Endothelial cell of umbilical vein (primary cell): Measurements from ENCODE around the gene RPL39L. TPM values are rescaled to one million over a fixed set of nuclear protein-coding genes. Genes with fewer than 3 reads are reported as not detected.

Experiments
- BruUV-seq: library from RNA; stranded (reverse); fragments of 400-500 nt; replicated peaks from 2 replicates; lab custom pipeline; 2021; lab: Mats Ljungman, UMichigan
- CTCF ChIA-PET: fragments of 300-600, 350-600 bp; sonication (Branson Sonifier 250); formaldehyde crosslinking; loops from one replicate; lab custom pipeline; 2021; ENCODE audit warnings: antibody characterized with exemption, inconsistent platforms; lab: Charles Lee
- POLR2A ChIA-PET: fragments of 300-600, 350-600 bp; sonication (Branson Sonifier 250); formaldehyde crosslinking; loops from one replicate; lab custom pipeline; 2021; ENCODE audit warnings: antibody characterized with exemption, inconsistent platforms; lab: Charles Lee
- DNase-seq: peaks from one replicate; pipeline ENCODE4 v3.0.0-alpha.2; 2011; ENCODE audit warnings: low read depth, low spot score
- FAIRE-seq: peaks from 2 replicates; lab custom pipeline; 2011; peaks lifted over from hg19 to GRCh38; lab: Jason Lieb, UNC
- H2AFZ ChIP-seq: 2 replicates; pipeline ENCODE4 v1.6.0; 2012; ENCODE audit warnings: low read depth, low read length, control low read depth, inconsistent platforms
- H3K27ac ChIP-seq: 2 replicates; pipeline ENCODE4 v1.5.1; 2011; ENCODE audit warnings: low read depth, mild to moderate bottlenecking, control low read depth, low read length, moderate library complexity; ENCODE audit not compliant: insufficient read depth
- H3K27me3 ChIP-seq, 2 experiments: 2 replicates each; pipeline versions ENCODE4 v1.6.0 to v1.6.1; 2011; ENCODE audit warnings: low read length in 2 of 2, mixed read lengths in 1 of 2; ENCODE audit not compliant: control insufficient read depth in 2 of 2, insufficient read depth in 2 of 2
- H3K36me3 ChIP-seq, 2 experiments: 2 replicates in 1 of 2; 3 replicates in 1 of 2; pipeline ENCODE4 v1.5.1; 2011; ENCODE audit warnings: low read length in 2 of 2, mild to moderate bottlenecking in 1 of 2, moderate library complexity in 1 of 2; ENCODE audit not compliant: control insufficient read depth in 2 of 2, insufficient read depth in 2 of 2; ENCODE audit errors: extremely low read depth in 1 of 2
- H3K4me1 ChIP-seq: 3 replicates; pipeline ENCODE4 v1.5.1; 2011; ENCODE audit warnings: mild to moderate bottlenecking, low read length; ENCODE audit not compliant: control insufficient read depth, insufficient read depth; ENCODE audit errors: extremely low read depth
- H3K4me2 ChIP-seq: 2 replicates; pipeline ENCODE4 v1.6.1; 2011; ENCODE audit warnings: low read length, control low read depth, mixed read lengths; ENCODE audit not compliant: insufficient read depth
- H3K4me3 ChIP-seq, 3 experiments: fragments of 200-600 bp in 1 of 3; sonication (generic), shearing (Covaris generic) in 1 of 3; replicated peaks in 1 of 3; 2 replicates each; pipeline ENCODE4 v1.5.1; 2011 to 2016; ENCODE audit warnings: control low read depth in 3 of 3, low read length in 3 of 3, mild to moderate bottlenecking in 2 of 3, inconsistent platforms in 1 of 3, low read depth in 1 of 3, moderate library complexity in 1 of 3; ENCODE audit not compliant: insufficient read depth in 1 of 3
- H3K79me2 ChIP-seq: 2 replicates; pipeline ENCODE4 v1.6.0; 2012; ENCODE audit warnings: low read length, inconsistent platforms; ENCODE audit not compliant: control insufficient read depth, insufficient read depth
- H3K9ac ChIP-seq: replicated peaks from 2 replicates; pipeline ENCODE3; 2011; ENCODE audit warnings: low read length, control low read depth; ENCODE audit not compliant: insufficient read depth; ENCODE audit errors: extremely low read depth
- H3K9me1 ChIP-seq: replicated peaks from 3 replicates; pipeline ENCODE4 v1.6.0; 2011; ENCODE audit warnings: mild to moderate bottlenecking, low read length; ENCODE audit not compliant: control insufficient read depth, insufficient read depth; ENCODE audit errors: extremely low read depth
- H3K9me3 ChIP-seq: replicated peaks from 2 replicates; pipeline ENCODE4 v1.5.1; 2012; ENCODE audit warnings: low read length, inconsistent platforms; ENCODE audit not compliant: control insufficient read depth, insufficient read depth
- H4K20me1 ChIP-seq: replicated peaks from 2 replicates; pipeline ENCODE3; 2011; ENCODE audit warnings: mild to moderate bottlenecking, low read length; ENCODE audit not compliant: control insufficient read depth, insufficient read depth; ENCODE audit errors: extremely low read depth
- EZH2 ChIP-seq: IDR thresholded peaks from 2 replicates; pipeline ENCODE4 v1.6.1; 2012; ENCODE audit warnings: borderline replicate concordance, low read depth, mild to moderate bottlenecking, moderate library complexity, low read length, inconsistent platforms; ENCODE audit not compliant: severe bottlenecking
- FOS ChIP-seq: IDR thresholded peaks from 2 replicates; pipeline ENCODE4 v1.6.1; 2011; ENCODE audit warnings: mild to moderate bottlenecking, low read length, moderate library complexity, borderline replicate concordance; ENCODE audit not compliant: insufficient read depth
- GATA2 ChIP-seq: IDR thresholded peaks from 2 replicates; pipeline ENCODE4 v1.7.0; 2011; ENCODE audit warnings: low read depth, mild to moderate bottlenecking, moderate library complexity, mixed read lengths, low read length; ENCODE audit not compliant: insufficient read length, insufficient read depth
- JUN ChIP-seq: IDR thresholded peaks from 2 replicates; pipeline ENCODE4 v1.6.1; 2011; ENCODE audit warnings: borderline replicate concordance, low read depth; ENCODE audit not compliant: insufficient read length, insufficient read depth
- MAX ChIP-seq: IDR thresholded peaks from 2 replicates; pipeline ENCODE4 v1.6.1; 2011; ENCODE audit not compliant: insufficient read depth, insufficient read length
- MYC ChIP-seq: IDR thresholded peaks from one replicate; pipeline ENCODE4 v1.6.1; 2011; ENCODE audit warnings: mild to moderate bottlenecking, low read depth, low read length
- POLR2A ChIP-seq: IDR thresholded peaks from 2 replicates; pipeline ENCODE4 v1.6.1; 2012; ENCODE audit warnings: low read depth, mild to moderate bottlenecking, control low read depth, low read length
- POLR2AphosphoS5 ChIP-seq: IDR thresholded peaks from 2 replicates; pipeline ENCODE4 v1.6.1; 2012; ENCODE audit warnings: low read depth, mild to moderate bottlenecking, control low read depth, low read length, moderate library complexity; ENCODE audit not compliant: insufficient read depth
- dilution Hi-C: fragments of 300-500 bp; cut with MboI; formaldehyde crosslinking; loops from one replicate; pipeline ENCODE4 v1.15.0; 2019; ENCODE audit warnings: low sequenced_read_pairs; ENCODE audit not compliant: extremely low pct_ligation_motif_present
- intact Hi-C: fragments of 100-400 bp; cut with micrococcal nuclease; formaldehyde crosslinking; loops from one replicate; pipeline ENCODE4 v1.10.0; 2022
- polyA plus RNA-seq, 4 experiments: library from polyadenylated mRNA; depleted of rRNA in 3 of 4; stranded (reverse) in 3 of 4; unstranded in 1 of 4; fragments of >200 nt; gene quantifications; 2 replicates each; pipeline versions ENCODE4 v1.2.1 to v1.2.3, GENCODE V29; 2011 to 2012; ENCODE audit warnings: missing spikeins in 1 of 4
- total RNA-seq: library from RNA; stranded (reverse); gene quantifications from 2 replicates; pipeline ENCODE4 v1.2.3, GENCODE V29; 2021
- TF ChIP-seq, protein P1 (sequence below), 2 donors: IDR thresholded peaks; 1 replicate in 1 of 2; 2 replicates in 1 of 2; pipeline ENCODE4 v1.5.1; 2011; ENCODE audit warnings: low read length in 2 of 2, mild to moderate bottlenecking in 2 of 2, moderate library complexity in 2 of 2, control low read depth in 1 of 2, inconsistent platforms in 1 of 2, low read depth in 1 of 2; ENCODE audit not compliant: insufficient read depth in 1 of 2; ENCODE audit errors: extremely low read depth in 1 of 2

RPL39L gene
- total and polyA plus RNA-seq, 2 donors (not counting 3 experiments of a cell fraction or from before 2014, with no cell fraction given), result 14.3 to 22.3 TPM

- Histone ChIP-seq H3K79me2 (no peaks in the 10 kb centered on the region), H3K4me2 (no peak overlapping the region), H3K9me1 (no peaks in the 10 kb centered on the region), H2AFZ (no peak overlapping the region), H3K4me1 (peaks cover 14% of the 10 kb centered on the region), H3K9ac (no peak overlapping the region), H4K20me1 (no peaks in the 10 kb centered on the region), H3K4me3 (no peak overlapping the region), H3K27ac (no peak overlapping the region), H3K27me3 (no peaks in the 10 kb centered on the region), H3K9me3 (no peaks in the 10 kb centered on the region), H3K36me3 (peaks cover 0 to 3% of the 10 kb centered on the region in 2 experiments)
- POLR2A ChIA-PET, result interaction anchor here (0.7 kb wide), 1 partner anchor 29 kb away, joined by 4 read pairs; no protein-coding TSS in a partner anchor
- CTCF ChIA-PET, result interaction anchor here (0.7 to 1.3 kb wide), 2 partner anchors 9 to 57 kb away, joined by 3 read pairs; partner anchors contain the start of gene RPL39L
- BruUV-seq, result no TSS peak
- FAIRE-seq, result no peak
- intact Hi-C loops, result loop anchor here (10.0 kb wide), 1 partner anchor 978 kb away; the partner anchor contains the start of gene ETV5
- no peak for DNase-seq
- dilution Hi-C loops, result no loop called here
- TF ChIP-seq GATA2 (no peak), POLR2AphosphoS5 (no peak), POLR2A (no peak), MAX (no peak), FOS (no peak), JUN (no peak), MYC (no peak), EZH2 (no peak)
- TF ChIP-seq, protein P1, sequence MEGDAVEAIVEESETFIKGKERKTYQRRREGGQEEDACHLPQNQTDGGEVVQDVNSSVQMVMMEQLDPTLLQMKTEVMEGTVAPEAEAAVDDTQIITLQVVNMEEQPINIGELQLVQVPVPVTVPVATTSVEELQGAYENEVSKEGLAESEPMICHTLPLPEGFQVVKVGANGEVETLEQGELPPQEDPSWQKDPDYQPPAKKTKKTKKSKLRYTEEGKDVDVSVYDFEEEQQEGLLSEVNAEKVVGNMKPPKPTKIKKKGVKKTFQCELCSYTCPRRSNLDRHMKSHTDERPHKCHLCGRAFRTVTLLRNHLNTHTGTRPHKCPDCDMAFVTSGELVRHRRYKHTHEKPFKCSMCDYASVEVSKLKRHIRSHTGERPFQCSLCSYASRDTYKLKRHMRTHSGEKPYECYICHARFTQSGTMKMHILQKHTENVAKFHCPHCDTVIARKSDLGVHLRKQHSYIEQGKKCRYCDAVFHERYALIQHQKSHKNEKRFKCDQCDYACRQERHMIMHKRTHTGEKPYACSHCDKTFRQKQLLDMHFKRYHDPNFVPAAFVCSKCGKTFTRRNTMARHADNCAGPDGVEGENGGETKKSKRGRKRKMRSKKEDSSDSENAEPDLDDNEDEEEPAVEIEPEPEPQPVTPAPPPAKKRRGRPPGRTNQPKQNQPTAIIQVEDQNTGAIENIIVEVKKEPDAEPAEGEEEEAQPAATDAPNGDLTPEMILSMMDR (IDR thresholded peaks at IDR 0.05; ENCODE audit: extremely low read depth in 1 of 2, insufficient read depth in 1 of 2, low read depth in 1 of 2, low read length in 2 of 2), result no peak
These were observed 56.4 kb downstream of the RPL39L start for GRCh38 chr3:187082758-187083375.
